Activated CD8-positive, alpha-beta memory T cell treated with anti-CD3 and anti-CD28 coated beads, Interleukin-2, amount 10 ng/mL, durations not matched to agents 7 days and 5 days (primary cell): ENCODE data around the gene RNU6-1. TPM values are rescaled to one million over a fixed set of nuclear protein-coding genes. Genes with fewer than 3 reads are reported as not detected.
A peak's percentile ranks its signal among the peaks of the same experiment; 100 is the strongest.

ENCODE experiments used
- ATAC-seq: fragments of 150-1000 bp; cut with Tn5 transposase; one replicate; pipeline ENCODE4 v1.10.0; 2021; ENCODE audit warnings: moderate library complexity
- CTCF ChIA-PET: fragments of 350-600 bp; sonication (Branson Sonifier 250); formaldehyde crosslinking; loops from one replicate; lab custom pipeline; 2021; ENCODE audit warnings: antibody characterized with exemption; lab: Charles Lee
- DNase-seq: peaks from one replicate; pipeline ENCODE4 v3.0.0-alpha.2; 2020
- H3K27ac Mint-ChIP-seq: one replicate; pipeline ENCODE4 v1.8.0; 2021; ENCODE audit warnings: mild to moderate bottlenecking, mixed read lengths
- H3K27me3 Mint-ChIP-seq: one replicate; pipeline ENCODE4 v1.8.0; 2021; ENCODE audit warnings: mixed read lengths
- H3K36me3 Mint-ChIP-seq: one replicate; pipeline ENCODE4 v1.8.0; 2021; ENCODE audit warnings: mild to moderate bottlenecking, mixed read lengths
- H3K4me1 Mint-ChIP-seq: one replicate; pipeline ENCODE4 v1.8.0; 2021; ENCODE audit warnings: mixed read lengths
- H3K4me3 Mint-ChIP-seq: one replicate; pipeline ENCODE4 v1.8.0; 2021; ENCODE audit warnings: mild to moderate bottlenecking, moderate library complexity, mixed read lengths
- H3K9me3 Mint-ChIP-seq: one replicate; pipeline ENCODE4 v1.8.0; 2022; ENCODE audit warnings: low read depth, mixed read lengths
- total RNA-seq, 2 experiments: library from RNA; stranded (reverse); gene quantifications; one replicate each; pipeline ENCODE4 v1.2.3, GENCODE V29; 2021

RNU6-1 gene
- total RNA-seq, 2 experiments from 2014 or later = not detected

GRCh38 chr15:67826717-67827561, 12.9 kb downstream of the RNU6-1 start:
- ATAC-seq (no peak), DNase-seq (no peak)
- Mint-ChIP-seq H3K4me3 (no peak overlapping the region), H3K9me3 (peaks cover 2% of the 10 kb centered on the region), H3K4me1 (peaks cover 23% of the 10 kb centered on the region), H3K36me3 (peaks cover 10% of the 10 kb centered on the region), H3K27me3 (peaks cover 75% of the 10 kb centered on the region), H3K27ac (no peak overlapping the region)
- CTCF ChIA-PET = interaction anchor here (0.8 to 2.3 kb wide), 3 partner anchors 8 to 302 kb away, joined by 3 to 9 read pairs (median 3); no protein-coding TSS in a partner anchor

GRCh38 chr15:67825881-67826716, 13.7 kb downstream of the RNU6-1 start:
- peaks cover 2% of the 10 kb centered on the region for H3K9me3 Mint-ChIP-seq
- H3K27me3 Mint-ChIP-seq = peaks cover 76% of the 10 kb centered on the region
- peaks cover 29% of the 10 kb centered on the region for H3K4me1 Mint-ChIP-seq
- H3K27ac Mint-ChIP-seq = peak overlapping the region; percentile 50
- ATAC-seq = no peak
- peak overlapping the region; percentile 16 for H3K4me3 Mint-ChIP-seq
- no peak for DNase-seq
- H3K36me3 Mint-ChIP-seq = peaks cover 10% of the 10 kb centered on the region
- CTCF ChIA-PET = interaction anchor here (0.8 to 2.3 kb wide), 2 partner anchors 9 to 11 kb away, joined by 3 to 9 read pairs; no protein-coding TSS in a partner anchor

GRCh38 chr15:67824976-67825880, 14.6 kb downstream of the RNU6-1 start, which contains the start of gene SKOR1:
SKOR1 (plus strand) TSS chr15:67825509; CDS start chr15:67825603, 94 bp downstream.
- no peak for ATAC-seq
- H3K4me1 Mint-ChIP-seq = peaks cover 29% of the 10 kb centered on the region
- peaks cover 76% of the 10 kb centered on the region for H3K27me3 Mint-ChIP-seq
- DNase-seq = no peak
- peaks cover 10% of the 10 kb centered on the region for H3K36me3 Mint-ChIP-seq
- CTCF ChIA-PET = interaction anchor here (1.7 to 2.9 kb wide), 2 partner anchors 11 to 42 kb away, joined by 4 to 18 read pairs; no protein-coding TSS in a partner anchor
- peak within 1 kb of the TSS; percentile 50 for H3K27ac Mint-ChIP-seq
- peaks cover 2% of the 10 kb centered on the region for H3K9me3 Mint-ChIP-seq
- peak within 1 kb of the TSS; percentile 53 for H3K4me3 Mint-ChIP-seq

GRCh38 chr15:67824197-67824968, 15.5 kb downstream of the RNU6-1 start:
- Mint-ChIP-seq H3K9me3 (peaks cover 2% of the 10 kb centered on the region), H3K27me3 (peaks cover 80% of the 10 kb centered on the region), H3K4me3 (peak overlapping the region; percentile 53), H3K36me3 (peaks cover 10% of the 10 kb centered on the region), H3K27ac (peak overlapping the region; percentile 2), H3K4me1 (peaks cover 29% of the 10 kb centered on the region)
- ATAC-seq = no peak
- no peak for DNase-seq
- CTCF ChIA-PET = interaction anchor here (1.7 to 2.9 kb wide), 2 partner anchors 12 to 41 kb away, joined by 4 to 18 read pairs; no protein-coding TSS in a partner anchor

GRCh38 chr15:67823314-67824196, 16.3 kb downstream of the RNU6-1 start:
- H3K9me3 Mint-ChIP-seq = peaks cover 2% of the 10 kb centered on the region
- CTCF ChIA-PET = interaction anchor here (1.7 to 2.9 kb wide), 2 partner anchors 13 to 40 kb away, joined by 4 to 18 read pairs; no protein-coding TSS in a partner anchor
- H3K4me1 Mint-ChIP-seq = peaks cover 25% of the 10 kb centered on the region
- H3K27me3 Mint-ChIP-seq = peaks cover 76% of the 10 kb centered on the region
- no peak for ATAC-seq
- no peak for DNase-seq
- H3K36me3 Mint-ChIP-seq = peaks cover 7% of the 10 kb centered on the region
- peak overlapping the region; percentile 72 for H3K27ac Mint-ChIP-seq
- peak overlapping the region; percentile 53 for H3K4me3 Mint-ChIP-seq

GRCh38 chr15:67822537-67823313, 17.1 kb downstream of the RNU6-1 start:
- Mint-ChIP-seq H3K27me3 (peaks cover 79% of the 10 kb centered on the region), H3K4me3 (no peak overlapping the region), H3K36me3 (peaks cover 7% of the 10 kb centered on the region), H3K27ac (no peak overlapping the region), H3K9me3 (peaks cover 2% of the 10 kb centered on the region), H3K4me1 (peaks cover 24% of the 10 kb centered on the region)
- DNase-seq (no peak), ATAC-seq (no peak)
- CTCF ChIA-PET = interaction anchor here (2.9 kb wide), 1 partner anchor 13 kb away, joined by 18 read pairs; no protein-coding TSS in a partner anchor

GRCh38 chr15:67821784-67822440, 17.9 kb downstream of the RNU6-1 start:
- no peak overlapping the region for H3K4me3 Mint-ChIP-seq
- peaks cover 87% of the 10 kb centered on the region for H3K27me3 Mint-ChIP-seq
- CTCF ChIA-PET = interaction anchor here (1.7 kb wide), 1 partner anchor 14 kb away, joined by 7 read pairs; no protein-coding TSS in a partner anchor
- peaks cover 24% of the 10 kb centered on the region for H3K4me1 Mint-ChIP-seq
- H3K9me3 Mint-ChIP-seq = peaks cover 2% of the 10 kb centered on the region
- H3K27ac Mint-ChIP-seq = peak overlapping the region; percentile 28
- ATAC-seq (no peak), DNase-seq (no peak)
- peaks cover 7% of the 10 kb centered on the region for H3K36me3 Mint-ChIP-seq

- Mint-ChIP-seq H3K27me3 (peaks cover 90% of the 10 kb centered on the region), H3K9me3 (no peaks in the 10 kb centered on the region), H3K36me3 (peaks cover 4% of the 10 kb centered on the region), H3K4me1 (peaks cover 22% of the 10 kb centered on the region), H3K4me3 (no peak overlapping the region), H3K27ac (peak overlapping the region; percentile 19)
- DNase-seq (peak; percentile 56), ATAC-seq (peak; percentile 51)
- CTCF ChIA-PET = interaction anchor here (1.7 kb wide), 1 partner anchor 15 kb away, joined by 7 read pairs; no protein-coding TSS in a partner anchor
These were observed 18.7 kb downstream of the RNU6-1 start for GRCh38 chr15:67820992-67821783.

- CTCF ChIA-PET = interaction anchor here (1.7 kb wide), 1 partner anchor 16 kb away, joined by 7 read pairs; no protein-coding TSS in a partner anchor
- Mint-ChIP-seq H3K27ac (no peak overlapping the region), H3K27me3 (peaks cover 81% of the 10 kb centered on the region), H3K4me1 (peaks cover 17% of the 10 kb centered on the region), H3K36me3 (peaks cover 4% of the 10 kb centered on the region), H3K9me3 (no peaks in the 10 kb centered on the region), H3K4me3 (no peak overlapping the region)
- DNase-seq (no peak), ATAC-seq (no peak)
These were observed 19.5 kb downstream of the RNU6-1 start for GRCh38 chr15:67820122-67820991.
